ENCODE measurements around the gene EGFR.

Gene EGFR

GRCh38 chr7:55210176-55210575 is 191.4 kb downstream of the EGFR start:
- no peaks in the 10 kb centered on the region for H3K4me1 ChIP-seq (ENCODE audit: control insufficient read depth, insufficient read depth, low read length)
- H3K9ac ChIP-seq (ENCODE audit: low read depth, low read length): no peak overlapping the region
- 0 out of 2 replicates have a peak, but pooled peaks cover 3% of the 10 kb centered on the region for H3K36me3 ChIP-seq (ENCODE audit: control insufficient read depth, insufficient read depth, low read length)
- no peak overlapping the region for H3K4me3 ChIP-seq (ENCODE audit: low read depth, low read length)
- H3K27me3 ChIP-seq (ENCODE audit: control insufficient read depth, insufficient read depth, low read length): no peaks in the 10 kb centered on the region
- H3K27ac ChIP-seq (ENCODE audit: low read depth, low read length): no peak overlapping the region
- no peaks in the 10 kb centered on the region for H3K9me3 ChIP-seq (ENCODE audit: control insufficient read depth, insufficient read depth, low read length)

GRCh38 chr7:55210716-55211115 is 191.9 kb downstream of the EGFR start:
- Histone ChIP-seq H3K36me3 (ENCODE audit: control insufficient read depth, insufficient read depth, low read length) (no peaks in the 10 kb centered on the region), H3K4me3 (ENCODE audit: low read depth, low read length) (no peak overlapping the region), H3K9ac (ENCODE audit: low read depth, low read length) (no peak overlapping the region), H3K27ac (ENCODE audit: low read depth, low read length) (no peak overlapping the region), H3K27me3 (ENCODE audit: control insufficient read depth, insufficient read depth, low read length) (no peaks in the 10 kb centered on the region), H3K9me3 (ENCODE audit: control insufficient read depth, insufficient read depth, low read length) (no peaks in the 10 kb centered on the region), H3K4me1 (ENCODE audit: control insufficient read depth, insufficient read depth, low read length) (no peaks in the 10 kb centered on the region)

GRCh38 chr7:55211726-55212125 is 192.9 kb downstream of the EGFR start:
- Histone ChIP-seq H3K27me3 (ENCODE audit: control insufficient read depth, insufficient read depth, low read length) (no peaks in the 10 kb centered on the region), H3K4me3 (ENCODE audit: low read depth, low read length) (no peak overlapping the region)

GRCh38 chr7:55212176-55212575 is 193.4 kb downstream of the EGFR start:
- Histone ChIP-seq H3K9me3 (ENCODE audit: control insufficient read depth, insufficient read depth, low read length) (no peaks in the 10 kb centered on the region), H3K36me3 (ENCODE audit: control insufficient read depth, insufficient read depth, low read length) (no peaks in the 10 kb centered on the region), H3K9ac (ENCODE audit: low read depth, low read length) (no peak overlapping the region), H3K4me1 (ENCODE audit: control insufficient read depth, insufficient read depth, low read length) (no peaks in the 10 kb centered on the region), H3K27me3 (ENCODE audit: control insufficient read depth, insufficient read depth, low read length) (no peaks in the 10 kb centered on the region), H3K27ac (ENCODE audit: low read depth, low read length) (no peak overlapping the region), H3K4me3 (ENCODE audit: low read depth, low read length) (no peak overlapping the region)

More at GRCh38 chr7:55211726-55212125, 192.9 kb downstream of the EGFR start:
- Histone ChIP-seq H3K36me3 (ENCODE audit: control insufficient read depth, insufficient read depth, low read length) (no peaks in the 10 kb centered on the region), H3K4me1 (ENCODE audit: control insufficient read depth, insufficient read depth, low read length) (no peaks in the 10 kb centered on the region), H3K9me3 (ENCODE audit: control insufficient read depth, insufficient read depth, low read length) (no peaks in the 10 kb centered on the region), H3K9ac (ENCODE audit: low read depth, low read length) (no peak overlapping the region), H3K27ac (ENCODE audit: low read depth, low read length) (no peak overlapping the region)

- H3K4me1 ChIP-seq (ENCODE audit: control insufficient read depth, insufficient read depth, low read length): no peaks in the 10 kb centered on the region
- H3K9ac ChIP-seq (ENCODE audit: low read depth, low read length): no peak overlapping the region
- H3K4me3 ChIP-seq (ENCODE audit: low read depth, low read length): no peak overlapping the region
- H3K27ac ChIP-seq (ENCODE audit: low read depth, low read length): no peak overlapping the region
- no peaks in the 10 kb centered on the region for H3K36me3 ChIP-seq (ENCODE audit: control insufficient read depth, insufficient read depth, low read length)
- no peaks in the 10 kb centered on the region for H3K9me3 ChIP-seq (ENCODE audit: control insufficient read depth, insufficient read depth, low read length)
- H3K27me3 ChIP-seq (ENCODE audit: control insufficient read depth, insufficient read depth, low read length): no peaks in the 10 kb centered on the region
These were observed 194.0 kb downstream of the EGFR start for GRCh38 chr7:55212838-55213237.

- H3K4me1 ChIP-seq (ENCODE audit: control insufficient read depth, insufficient read depth, low read length): no peaks in the 10 kb centered on the region
- H3K27ac ChIP-seq (ENCODE audit: low read depth, low read length): no peak overlapping the region
- no peak overlapping the region for H3K4me3 ChIP-seq (ENCODE audit: low read depth, low read length)
- H3K9ac ChIP-seq (ENCODE audit: low read depth, low read length): no peak overlapping the region
- no peaks in the 10 kb centered on the region for H3K36me3 ChIP-seq (ENCODE audit: control insufficient read depth, insufficient read depth, low read length)
- no peaks in the 10 kb centered on the region for H3K27me3 ChIP-seq (ENCODE audit: control insufficient read depth, insufficient read depth, low read length)
- no peaks in the 10 kb centered on the region for H3K9me3 ChIP-seq (ENCODE audit: control insufficient read depth, insufficient read depth, low read length)
These were observed 195.9 kb downstream of the EGFR start for GRCh38 chr7:55214707-55215106.

- Histone ChIP-seq H3K36me3 (ENCODE audit: control insufficient read depth, insufficient read depth, low read length) (no peaks in the 10 kb centered on the region), H3K27ac (ENCODE audit: low read depth, low read length) (no peak overlapping the region), H3K4me3 (ENCODE audit: low read depth, low read length) (no peak overlapping the region)
These were observed 204.2 kb downstream of the EGFR start for GRCh38 chr7:55223023-55223422.

GRCh38 chr7:55224111-55224510 is 205.3 kb downstream of the EGFR start:
- no peak overlapping the region for H3K4me3 ChIP-seq (ENCODE audit: low read depth, low read length)
- H3K27me3 ChIP-seq (ENCODE audit: control insufficient read depth, insufficient read depth, low read length): no peaks in the 10 kb centered on the region
- H3K9me3 ChIP-seq (ENCODE audit: control insufficient read depth, insufficient read depth, low read length): no peaks in the 10 kb centered on the region
- no peaks in the 10 kb centered on the region for H3K4me1 ChIP-seq (ENCODE audit: control insufficient read depth, insufficient read depth, low read length)
- no peak overlapping the region for H3K9ac ChIP-seq (ENCODE audit: low read depth, low read length)
- no peaks in the 10 kb centered on the region for H3K36me3 ChIP-seq (ENCODE audit: control insufficient read depth, insufficient read depth, low read length)
- H3K27ac ChIP-seq (ENCODE audit: low read depth, low read length): no peak overlapping the region

More at GRCh38 chr7:55223023-55223422, 204.2 kb downstream of the EGFR start:
- no peaks in the 10 kb centered on the region for H3K9me3 ChIP-seq (ENCODE audit: control insufficient read depth, insufficient read depth, low read length)
- no peak overlapping the region for H3K9ac ChIP-seq (ENCODE audit: low read depth, low read length)
- no peaks in the 10 kb centered on the region for H3K4me1 ChIP-seq (ENCODE audit: control insufficient read depth, insufficient read depth, low read length)
- H3K27me3 ChIP-seq (ENCODE audit: control insufficient read depth, insufficient read depth, low read length): no peaks in the 10 kb centered on the region

- H3K36me3 ChIP-seq (ENCODE audit: control insufficient read depth, insufficient read depth, low read length): no peaks in the 10 kb centered on the region
- no peak overlapping the region for H3K4me3 ChIP-seq (ENCODE audit: low read depth, low read length)
- H3K9me3 ChIP-seq (ENCODE audit: control insufficient read depth, insufficient read depth, low read length): no peaks in the 10 kb centered on the region
- H3K27ac ChIP-seq (ENCODE audit: low read depth, low read length): no peak overlapping the region
- H3K9ac ChIP-seq (ENCODE audit: low read depth, low read length): no peak overlapping the region
- H3K4me1 ChIP-seq (ENCODE audit: control insufficient read depth, insufficient read depth, low read length): no peaks in the 10 kb centered on the region
- H3K27me3 ChIP-seq (ENCODE audit: control insufficient read depth, insufficient read depth, low read length): no peaks in the 10 kb centered on the region
These were observed 206.0 kb downstream of the EGFR start for GRCh38 chr7:55224810-55225209.

GRCh38 chr7:55230014-55230413 is 211.2 kb downstream of the EGFR start:
- Histone ChIP-seq H3K4me1 (ENCODE audit: control insufficient read depth, insufficient read depth, low read length) (no peaks in the 10 kb centered on the region), H3K27me3 (ENCODE audit: control insufficient read depth, insufficient read depth, low read length) (no peaks in the 10 kb centered on the region), H3K27ac (ENCODE audit: low read depth, low read length) (no peak overlapping the region), H3K9me3 (ENCODE audit: control insufficient read depth, insufficient read depth, low read length) (no peaks in the 10 kb centered on the region), H3K4me3 (ENCODE audit: low read depth, low read length) (no peak overlapping the region), H3K36me3 (ENCODE audit: control insufficient read depth, insufficient read depth, low read length) (no peaks in the 10 kb centered on the region), H3K9ac (ENCODE audit: low read depth, low read length) (no peak overlapping the region)

GRCh38 chr7:55231736-55232280 is 213.0 kb downstream of the EGFR start:
- H3K27me3 ChIP-seq (ENCODE audit: control insufficient read depth, insufficient read depth, low read length): no peaks in the 10 kb centered on the region
- no peak overlapping the region for H3K9ac ChIP-seq (ENCODE audit: low read depth, low read length)
- no peak overlapping the region for H3K4me3 ChIP-seq (ENCODE audit: low read depth, low read length)
- H3K36me3 ChIP-seq (ENCODE audit: control insufficient read depth, insufficient read depth, low read length): no peaks in the 10 kb centered on the region
- H3K9me3 ChIP-seq (ENCODE audit: control insufficient read depth, insufficient read depth, low read length): no peaks in the 10 kb centered on the region
- H3K27ac ChIP-seq (ENCODE audit: low read depth, low read length): no peak overlapping the region
- H3K4me1 ChIP-seq (ENCODE audit: control insufficient read depth, insufficient read depth, low read length): peaks cover 3% of the 10 kb centered on the region; the same call in 1 of the 2 replicates

GRCh38 chr7:55233001-55233400 is 214.2 kb downstream of the EGFR start:
- no peaks in the 10 kb centered on the region for H3K36me3 ChIP-seq (ENCODE audit: control insufficient read depth, insufficient read depth, low read length)
- H3K27ac ChIP-seq (ENCODE audit: low read depth, low read length): no peak overlapping the region
- H3K9ac ChIP-seq (ENCODE audit: low read depth, low read length): no peak overlapping the region
- no peaks in the 10 kb centered on the region for H3K27me3 ChIP-seq (ENCODE audit: control insufficient read depth, insufficient read depth, low read length)
- no peak overlapping the region for H3K4me3 ChIP-seq (ENCODE audit: low read depth, low read length)
- H3K9me3 ChIP-seq (ENCODE audit: control insufficient read depth, insufficient read depth, low read length): no peaks in the 10 kb centered on the region
- H3K4me1 ChIP-seq (ENCODE audit: control insufficient read depth, insufficient read depth, low read length): peaks cover 12% of the 10 kb centered on the region
